HepG2 (cell line): ENCODE results near the gene NME2. TPM values are rescaled to one million over a fixed set of nuclear protein-coding genes. Genes with fewer than 3 reads are reported as not detected.

Experiments used
- ATF7 ChIP-seq, 2 experiments: fragments of 450-650 bp in 1 of 2; sonication (generic) in 1 of 2; formaldehyde crosslinking in 1 of 2; IDR thresholded peaks; 2 replicates each; pipeline versions ENCODE4 v1.4.0 to v1.6.1; 2016 to 2020; ENCODE audit warnings: antibody characterized with exemption in 1 of 2, mild to moderate bottlenecking in 1 of 2, missing genetic modification reagents in 1 of 2
- CBX1 ChIP-seq: IDR thresholded peaks from one replicate; pipeline ENCODE4 v1.6.1; 2016; ENCODE audit warnings: antibody characterized with exemption, low read depth
- CENPBD1 ChIP-seq: sonication (generic); formaldehyde crosslinking; IDR thresholded peaks from 2 replicates; pipeline ENCODE4 v1.8.0; 2022; ENCODE audit warnings: missing genetic modification reagents, low read depth, mild to moderate bottlenecking, borderline replicate concordance
- EED ChIP-seq: sonication (generic); formaldehyde crosslinking; IDR thresholded peaks from 2 replicates; pipeline ENCODE4 v1.5.0; 2020; ENCODE audit warnings: mild to moderate bottlenecking, missing genetic modification reagents
- HMG20A ChIP-seq: IDR thresholded peaks from 2 replicates; pipeline ENCODE4 v1.6.1; 2016; ENCODE audit warnings: borderline replicate concordance
- KAT2B ChIP-seq: fragments of 150-350 bp; IDR thresholded peaks from 2 replicates; pipeline ENCODE4 v1.6.1; 2014; ENCODE audit warnings: low read depth, low read length, borderline replicate concordance
- KDM3A ChIP-seq: IDR thresholded peaks from 2 replicates; pipeline ENCODE4 v1.6.1; 2018; ENCODE audit warnings: low read depth, missing compliant biosample characterization
- MTA3 ChIP-seq: sonication (generic); formaldehyde crosslinking; IDR thresholded peaks from 2 replicates; pipeline ENCODE4 v1.4.0; 2020; ENCODE audit warnings: missing genetic modification reagents
- MXD4 ChIP-seq: IDR thresholded peaks from 2 replicates; pipeline ENCODE4 v1.6.1; 2016; ENCODE audit warnings: mild to moderate bottlenecking, missing biosample characterization, missing genetic modification reagents
- NFE2 ChIP-seq: sonication (generic); formaldehyde crosslinking; IDR thresholded peaks from 2 replicates; pipeline ENCODE4 v1.4.0; 2020; ENCODE audit warnings: missing genetic modification reagents
- ONECUT2 ChIP-seq: sonication (generic); formaldehyde crosslinking; IDR thresholded peaks from 2 replicates; pipeline ENCODE4 v1.4.0; 2020; ENCODE audit warnings: missing genetic modification reagents
- PHF5A ChIP-seq: IDR thresholded peaks from one replicate; pipeline ENCODE4 v1.6.1; 2018; ENCODE audit warnings: low read depth, missing genetic modification reagents; ENCODE audit not compliant: unreplicated experiment
- RARG ChIP-seq: sonication (generic); formaldehyde crosslinking; IDR thresholded peaks from 2 replicates; pipeline ENCODE4 v1.4.0; 2020; ENCODE audit warnings: low read depth, mild to moderate bottlenecking, missing genetic modification reagents
- RBM39 ChIP-seq: fragments of 200-400 bp; formaldehyde crosslinking; IDR thresholded peaks from one replicate; pipeline ENCODE4 v1.6.1; 2018; ENCODE audit warnings: antibody characterized with exemption, mild to moderate bottlenecking, low read depth, low read length; ENCODE audit not compliant: poor library complexity, severe bottlenecking
- REXO4 ChIP-seq: sonication (generic); formaldehyde crosslinking; IDR thresholded peaks from 2 replicates; pipeline ENCODE4 v1.8.0; 2022; ENCODE audit warnings: missing genetic modification reagents, mild to moderate bottlenecking, borderline replicate concordance
- SKI ChIP-seq: fragments of 450-650 bp; IDR thresholded peaks from one replicate; pipeline ENCODE4 v1.6.1; 2018; ENCODE audit warnings: mild to moderate bottlenecking; ENCODE audit not compliant: partially characterized antibody
- SOX6 ChIP-seq, 2 experiments: fragments of 450-650 bp in 1 of 2; sonication (generic) in 1 of 2; formaldehyde crosslinking in 1 of 2; IDR thresholded peaks; 2 replicates each; pipeline versions ENCODE4 v1.4.0 to v1.6.1; 2017 to 2020; ENCODE audit warnings: antibody characterized with exemption in 1 of 2, mild to moderate bottlenecking in 1 of 2, missing genetic modification reagents in 1 of 2
- TOE1 ChIP-seq: sonication (generic); formaldehyde crosslinking; IDR thresholded peaks from 2 replicates; pipeline ENCODE4 v1.4.0; 2020; ENCODE audit warnings: mild to moderate bottlenecking, missing genetic modification reagents
- ZBTB14 ChIP-seq: sonication (generic); formaldehyde crosslinking; IDR thresholded peaks from 2 replicates; pipeline ENCODE4 v1.4.0; 2020; ENCODE audit warnings: missing genetic modification reagents
- ZNF292 ChIP-seq: sonication (generic); formaldehyde crosslinking; IDR thresholded peaks from 2 replicates; pipeline ENCODE4 v1.8.1; 2022; ENCODE audit warnings: mild to moderate bottlenecking, low read depth, missing genetic modification reagents, borderline replicate concordance
- ZNF3 ChIP-seq: IDR thresholded peaks from 2 replicates; pipeline ENCODE4 v1.7.0; 2017; ENCODE audit warnings: inconsistent platforms
- ZNF576 ChIP-seq: sonication (generic); formaldehyde crosslinking; IDR thresholded peaks from 2 replicates; pipeline ENCODE4 v1.4.0; 2020; ENCODE audit warnings: mild to moderate bottlenecking, missing genetic modification reagents
- ZNF839 ChIP-seq: sonication (generic); formaldehyde crosslinking; IDR thresholded peaks from 2 replicates; pipeline ENCODE4 v1.4.0; 2020; ENCODE audit warnings: missing genetic modification reagents, mild to moderate bottlenecking, borderline replicate concordance
- ZSCAN12 ChIP-seq: sonication (generic); formaldehyde crosslinking; IDR thresholded peaks from 2 replicates; pipeline ENCODE4 v1.9.0; 2021; ENCODE audit warnings: mild to moderate bottlenecking, missing genetic modification reagents
- polyA plus RNA-seq, 8 experiments: library from polyadenylated mRNA; depleted of rRNA in 3 of 8; stranded (reverse) in 7 of 8; unstranded in 1 of 8; fragments of >200 nt; fragmentation: Illumina TruSeq in 4 of 8; extraction: Trizol in 4 of 8; gene quantifications; 2 replicates each; pipeline versions ENCODE4 v1.2.1 to v1.2.3, GENCODE V29; 2011 to 2016; ENCODE audit warnings: low read depth in 4 of 8, missing spikeins in 1 of 8, mixed read lengths in 1 of 8; ENCODE audit not compliant: insufficient read depth in 1 of 8
- total RNA-seq, 5 experiments: library from RNA; depleted of rRNA; stranded (reverse); fragments of >200 nt; fragmentation: Illumina TruSeq; extraction: Trizol; gene quantifications; 2 replicates each; pipeline ENCODE4 v1.2.3, GENCODE V29; 2016; ENCODE audit warnings: low read depth in 1 of 5
- TF ChIP-seq, protein P1 (sequence below): sonication (generic); formaldehyde crosslinking; IDR thresholded peaks from 2 replicates; pipeline ENCODE4 v1.8.1; 2023; ENCODE audit warnings: mild to moderate bottlenecking, moderate library complexity, missing genetic modification reagents

Gene NME2
- total and polyA plus RNA-seq, 2 of the 13 experiments (the other 11 are each of a cell fraction or from before 2014, with no cell fraction given): 790 to 1,213 TPM

DNA sequence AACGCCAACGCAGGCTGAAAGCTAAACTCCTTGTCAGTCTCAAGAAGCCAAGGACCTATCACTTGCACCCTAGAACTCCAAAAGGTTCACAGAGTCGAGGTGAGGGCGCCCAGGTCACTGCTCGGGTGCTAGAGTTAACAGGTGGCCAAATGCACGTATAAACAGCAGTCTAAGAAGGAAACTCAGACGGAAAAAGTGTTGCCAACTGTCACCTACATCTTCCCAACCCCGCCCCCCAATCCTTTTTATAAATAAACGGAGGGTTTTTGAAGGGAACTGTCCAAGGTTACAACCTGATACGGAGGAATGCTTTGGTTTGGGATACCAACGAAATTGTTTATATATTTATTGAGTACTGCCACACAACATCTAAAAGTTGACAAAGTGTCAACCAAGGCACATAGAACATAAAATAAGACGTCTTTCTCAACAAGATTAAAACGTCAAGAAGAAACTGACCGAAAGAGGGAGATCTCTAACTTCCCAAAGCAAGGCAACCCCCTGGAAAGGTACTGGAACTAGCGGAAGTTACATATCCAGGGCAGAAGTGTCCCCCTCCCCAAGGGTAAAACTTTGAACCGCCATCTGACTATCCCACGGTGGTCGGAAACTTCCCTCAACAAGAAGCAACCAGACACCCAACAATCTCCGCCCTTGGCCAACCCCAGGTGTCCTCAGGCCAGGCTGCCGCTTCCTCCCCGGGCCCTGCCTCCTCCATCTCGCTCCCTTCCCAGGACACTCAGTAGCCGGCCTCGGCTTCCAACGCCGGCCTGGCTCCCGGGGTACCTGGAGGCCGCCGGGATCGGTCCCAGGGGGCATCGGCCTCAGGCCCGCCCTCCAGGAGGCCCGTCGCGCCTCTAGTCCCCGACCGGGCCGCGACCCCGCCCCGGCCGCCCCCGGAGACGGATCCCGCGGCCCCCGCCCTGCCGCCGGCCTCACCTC is 46.5 kb upstream of the NME2 start (continued):
- TF ChIP-seq ZBTB14 (CRISPR knock-in tag) (no peak), CENPBD1 (CRISPR knock-in tag) (no peak), HMG20A (CRISPR knock-in tag) (no peak), NFE2 (CRISPR knock-in tag) (no peak), ZNF576 (no peak), ZNF292 (CRISPR knock-in tag) (no peak), PHF5A (no peak), ATF7 (IDR thresholded peaks at IDR 0.05) (no peak), ATF7 (CRISPR knock-in tag; IDR thresholded peaks at IDR 0.05) (no peak), KDM3A (CRISPR knock-in tag) (no peak), ZNF3 (CRISPR knock-in tag) (no peak), MXD4 (0 out of 2 replicates have a peak, but pooled peaks have one; percentile 20), REXO4 (no peak), CBX1 (no peak), EED (no peak), MTA3 (CRISPR knock-in tag) (no peak), TOE1 (CRISPR knock-in tag) (no peak), ZNF839 (CRISPR knock-in tag) (no peak), KAT2B (no peak), ONECUT2 (CRISPR knock-in tag) (no peak), SKI (no peak), RBM39 (peak; percentile 38), RARG (CRISPR knock-in tag) (no peak), SOX6 (IDR thresholded peaks at IDR 0.05) (no peak), SOX6 (CRISPR knock-in tag; IDR thresholded peaks at IDR 0.05) (peak; percentile 27), ZSCAN12 (no peak)
- TF ChIP-seq, protein P1, sequence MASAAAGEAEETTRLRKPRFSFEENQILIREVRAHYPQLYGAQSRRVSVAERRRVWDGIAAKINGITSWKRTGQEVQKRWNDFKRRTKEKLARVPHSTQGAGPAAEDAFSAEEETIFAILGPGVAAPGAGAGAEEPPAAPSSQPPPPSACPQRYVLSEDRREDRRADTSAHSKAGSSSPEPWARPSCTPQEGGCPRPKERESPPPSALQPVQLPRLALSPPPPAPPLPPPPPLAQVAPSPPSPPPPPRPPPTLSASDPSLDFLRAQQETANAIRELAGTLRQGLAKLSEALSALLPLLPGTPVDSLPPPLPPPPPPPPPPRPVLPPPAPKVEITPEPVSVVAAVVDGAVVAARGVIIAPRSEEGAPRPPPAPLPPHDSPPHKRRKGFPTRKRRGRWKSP: peak; percentile 16; the same call in 1 of the 2 replicates
